Testis (tissue), 2 donors: Measurements from ENCODE around the gene PRR15L.

Source experiments
- CTCF ChIP-seq, 3 experiments: fragments of 450-650 bp in 2 of 3; fragments of 200-600 bp in 1 of 3; sonication (generic) in 1 of 3; IDR thresholded peaks; one replicate each; pipeline ENCODE4 v1.5.1; 2016 to 2019; ENCODE audit warnings: antibody characterized with exemption in 3 of 3, mild to moderate bottlenecking in 2 of 3, moderate library complexity in 1 of 3
- POLR2A ChIP-seq: fragments of 450-650 bp; IDR thresholded peaks from one replicate; pipeline ENCODE4 v1.6.1; 2017; ENCODE audit warnings: antibody characterized with exemption, mild to moderate bottlenecking, moderate library complexity

DNA sequence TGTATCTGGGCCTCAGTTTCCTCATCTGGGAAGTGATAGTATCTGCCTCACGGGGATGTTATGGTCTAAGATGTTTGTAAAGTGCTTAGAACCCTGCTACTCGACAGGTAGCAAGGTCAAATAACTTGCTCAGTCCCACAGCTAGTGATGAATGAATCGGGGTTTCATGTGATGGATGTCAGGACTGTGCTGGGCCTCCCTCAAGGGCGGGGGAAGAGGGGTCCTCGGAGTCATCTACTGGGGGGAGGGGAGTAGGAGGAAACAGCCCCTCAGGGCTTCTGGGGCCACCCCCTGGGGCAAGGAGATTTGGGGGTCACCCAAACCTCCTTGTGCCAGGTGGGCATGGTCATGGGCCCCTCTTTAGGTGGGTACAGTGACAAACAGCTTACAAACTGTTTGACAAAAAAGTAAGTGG is 15.6 kb downstream of the PRR15L start:
- TF ChIP-seq CTCF (IDR thresholded peaks at IDR 0.05), result no peak
- TF ChIP-seq POLR2A, result no peak
